Measurements from ENCODE around the gene CCDC77.

- no peak for TF ChIP-seq CTCF (IDR thresholded peaks at IDR 0.05)
- no peak for TF ChIP-seq POLR2A (IDR thresholded peaks at IDR 0.05)
Observed at GRCh38 chr12:490260-490659, 88.8 kb downstream of the CCDC77 start.

Measured in thyroid gland (tissue), 4 donors.